Memory B cell (primary cell): ENCODE data around the gene WDR26.

ENCODE experiments used
- ATAC-seq: fragments of 150-1000 bp; cut with Tn5 transposase; 2 replicates; pipeline ENCODE4 v1.10.0; 2021; ENCODE audit warnings: low read depth, mild to moderate bottlenecking, moderate library complexity
- DNase-seq, 2 donors: peaks; one replicate each; pipeline ENCODE4 v3.0.0; 2022; ENCODE audit warnings: low spot score in 2 of 2
- H3K27ac Mint-ChIP-seq: one replicate; pipeline ENCODE4 v1.8.0; 2022; ENCODE audit warnings: mild to moderate bottlenecking, moderate library complexity, mixed read lengths
- H3K27me3 Mint-ChIP-seq: one replicate; pipeline ENCODE4 v1.8.0; 2022; ENCODE audit warnings: mixed read lengths
- H3K36me3 Mint-ChIP-seq: one replicate; pipeline ENCODE4 v1.8.0; 2022; ENCODE audit warnings: mild to moderate bottlenecking, mixed read lengths
- H3K4me1 Mint-ChIP-seq: one replicate; pipeline ENCODE4 v1.8.0; 2022; ENCODE audit warnings: mixed read lengths
- H3K4me3 Mint-ChIP-seq: one replicate; pipeline ENCODE4 v1.8.0; 2022; ENCODE audit warnings: mild to moderate bottlenecking, moderate library complexity, mixed read lengths
- H3K9me3 Mint-ChIP-seq: one replicate; pipeline ENCODE4 v1.8.0; 2022; ENCODE audit warnings: mixed read lengths

The WDR26 gene

GRCh38 chr1:224339442-224340033 lies 95.1 kb downstream of the WDR26 start:
- Mint-ChIP-seq H3K27ac (no peak overlapping the region), H3K36me3 (peaks cover 10% of the 10 kb centered on the region), H3K9me3 (peaks cover 4% of the 10 kb centered on the region), H3K4me3 (no peak overlapping the region), H3K4me1 (peaks cover 5% of the 10 kb centered on the region), H3K27me3 (peaks cover 9% of the 10 kb centered on the region)
- DNase-seq (no peak), ATAC-seq (no peak)

DNA sequence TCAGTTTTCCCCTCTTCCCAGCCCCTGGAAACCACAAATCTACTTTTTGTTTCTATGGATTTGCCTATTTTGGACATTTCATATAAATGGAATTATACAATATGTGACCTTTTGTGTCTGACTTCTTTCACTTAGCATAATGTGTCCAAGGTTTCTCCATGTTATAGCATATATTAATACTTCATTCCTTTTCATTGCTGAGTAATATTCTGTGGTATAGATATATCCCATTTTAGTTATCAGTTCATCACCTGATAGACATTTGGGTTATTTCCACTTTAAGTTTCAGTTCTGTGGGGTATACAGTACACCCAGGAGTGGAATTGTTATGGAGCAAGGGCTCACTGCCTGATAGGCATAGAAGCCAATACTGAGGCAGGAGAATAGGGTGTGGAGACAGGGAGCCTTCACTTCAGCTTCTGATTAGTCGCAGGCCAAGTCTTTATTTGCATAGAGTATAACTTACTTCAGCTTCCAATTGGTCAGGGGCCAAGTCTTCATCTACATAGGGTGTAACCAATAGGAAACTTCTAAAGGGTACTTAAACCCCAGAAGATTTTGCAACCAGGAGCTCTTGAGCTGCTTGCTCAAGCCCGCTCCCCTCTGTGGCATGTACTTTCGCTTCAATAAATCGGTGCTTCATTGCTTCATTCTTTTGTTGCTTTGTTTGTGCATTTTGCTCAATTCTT lies 96.3 kb downstream of the WDR26 start:
- H3K27ac Mint-ChIP-seq, result no peak overlapping the region
- H3K27me3 Mint-ChIP-seq, result peaks cover 7% of the 10 kb centered on the region

More for the DNA sequence above, 96.3 kb downstream of the WDR26 start:
- H3K4me1 Mint-ChIP-seq, result peaks cover 11% of the 10 kb centered on the region
- H3K36me3 Mint-ChIP-seq, result peaks cover 8% of the 10 kb centered on the region
- H3K4me3 Mint-ChIP-seq, result no peak overlapping the region
- H3K9me3 Mint-ChIP-seq, result peaks cover 1% of the 10 kb centered on the region
- ATAC-seq (no peak), DNase-seq (no peak)
